ENCODE data around the gene PFDN5. TPM values are rescaled to one million over a fixed set of nuclear protein-coding genes. Genes with fewer than 3 reads are reported as not detected.

Gene PFDN5
- total and polyA plus RNA-seq, 9 of the 15 experiments (the other 6 are each of a cell fraction or from before 2014, with no cell fraction given) = 361 to 1,636 (median 742) TPM

DNA sequence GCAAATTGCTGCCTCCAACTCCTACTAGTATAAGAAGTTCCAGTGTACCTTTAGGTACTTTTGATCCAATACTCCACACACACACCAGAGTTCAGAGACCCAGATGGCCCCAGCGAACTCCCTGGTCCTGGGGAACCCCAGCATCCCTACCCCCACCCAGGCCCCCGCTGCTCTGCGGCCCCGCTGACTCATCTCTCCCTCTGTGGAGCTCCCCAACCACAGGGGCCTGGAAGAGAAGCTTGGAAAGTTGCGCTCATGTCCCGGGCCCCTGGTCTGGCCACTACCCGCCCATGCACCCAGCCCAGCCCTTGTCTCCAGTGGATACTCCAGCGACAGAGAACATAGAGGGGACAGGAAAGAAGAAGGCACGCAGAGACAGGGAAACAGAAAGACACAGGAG, 45.1 kb downstream of the PFDN5 start:
- Histone ChIP-seq H4K20me1 (replicated peaks; ENCODE audit: control insufficient read depth, insufficient read depth, low read length) (no peaks in the 10 kb centered on the region), H3K4me2 (ENCODE audit: insufficient read depth, low read length) (no peak overlapping the region), H3K9ac (ENCODE audit: insufficient read depth in 1 of 2, low read depth in 2 of 2, low read length in 2 of 2) (peak overlapping the region; percentile 25 to 72; a peak in 1 of 4 replicates), H2AFZ (ENCODE audit: low read depth, low read length) (peak overlapping the region; percentile 84), H3K36me3 (ENCODE audit: control insufficient read depth, insufficient read depth, low read length) (no peaks in the 10 kb centered on the region), H3K4me1 (replicated peaks in 1 of 2; ENCODE audit: control insufficient read depth in 2 of 2, insufficient read depth in 2 of 2, low read length in 2 of 2) (peaks cover 28 to 43% of the 10 kb centered on the region in 2 experiments), H3K9me3 (replicated peaks; ENCODE audit: control insufficient read depth, insufficient read depth, low read depth, low read length) (no peaks in the 10 kb centered on the region), H3K27ac (ENCODE audit: extremely low read depth, low read depth, low read length) (no peak overlapping the region), H3K4me3 (no peak overlapping the region), H3K9me1 (ENCODE audit: control insufficient read depth, insufficient read depth, low read length) (no peaks in the 10 kb centered on the region), H3K79me2 (ENCODE audit: control insufficient read depth, insufficient read depth, low read length) (no peaks in the 10 kb centered on the region), H3K27me3 (ENCODE audit: control insufficient read depth in 2 of 2, insufficient read depth in 2 of 2, low read length in 2 of 2) (no peaks in the 10 kb centered on the region)
- BruUV-seq (replicated peaks) = no TSS peak
- WGBS (ENCODE audit: insufficient coverage, low coverage, missing lambda C conversion rate) = 0% methylated on average over 4 of the region's 9 CpGs
- DNase-seq (ENCODE audit: extremely low read depth in 1 of 4, low spot score in 3 of 4) (peak; percentile 44 to 70 (median 56)), FAIRE-seq (no peak), ATAC-seq (peak; percentile 3; the same call in 2 of the 3 replicates)
- POLR2A ChIA-PET = interaction anchor here (0.7 to 1.0 kb wide), 6 partner anchors 14 to 124 kb away, joined by 3 to 4 read pairs (median 3); no protein-coding TSS in a partner anchor
- in situ Hi-C loops (cut with MboI) (no loop called here), intact Hi-C loops (cut with micrococcal nuclease) (no loop called here)
- CTCF ChIA-PET (ENCODE audit: low intra/inter-chr PET ratio) = no interaction called here
- TF ChIP-seq, protein P1, sequence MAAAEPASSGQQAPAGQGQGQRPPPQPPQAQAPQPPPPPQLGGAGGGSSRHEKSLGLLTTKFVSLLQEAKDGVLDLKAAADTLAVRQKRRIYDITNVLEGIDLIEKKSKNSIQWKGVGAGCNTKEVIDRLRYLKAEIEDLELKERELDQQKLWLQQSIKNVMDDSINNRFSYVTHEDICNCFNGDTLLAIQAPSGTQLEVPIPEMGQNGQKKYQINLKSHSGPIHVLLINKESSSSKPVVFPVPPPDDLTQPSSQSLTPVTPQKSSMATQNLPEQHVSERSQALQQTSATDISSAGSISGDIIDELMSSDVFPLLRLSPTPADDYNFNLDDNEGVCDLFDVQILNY (CRISPR knock-in tag; IDR thresholded peaks at IDR 0.05) = no peak
- TF ChIP-seq FOSL1 (tag; conservative IDR thresholded peaks at IDR 0.05) = peak; percentile 71
- no peak for TF ChIP-seq ZNF75A (CRISPR knock-in tag; IDR thresholded peaks at IDR 0.05)
- TF ChIP-seq LCOR (CRISPR knock-in tag; IDR thresholded peaks at IDR 0.05) = 0 out of 2 replicates have a peak, but pooled peaks have one; percentile 22
- no peak for TF ChIP-seq RFX7 (CRISPR knock-in tag; IDR thresholded peaks at IDR 0.05)
- TF ChIP-seq, protein P2, sequence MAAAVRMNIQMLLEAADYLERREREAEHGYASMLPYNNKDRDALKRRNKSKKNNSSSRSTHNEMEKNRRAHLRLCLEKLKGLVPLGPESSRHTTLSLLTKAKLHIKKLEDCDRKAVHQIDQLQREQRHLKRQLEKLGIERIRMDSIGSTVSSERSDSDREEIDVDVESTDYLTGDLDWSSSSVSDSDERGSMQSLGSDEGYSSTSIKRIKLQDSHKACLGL (CRISPR knock-in tag; IDR thresholded peaks at IDR 0.05; ENCODE audit: borderline replicate concordance, poor library complexity, severe bottlenecking) = no peak
- TF ChIP-seq, protein P3, sequence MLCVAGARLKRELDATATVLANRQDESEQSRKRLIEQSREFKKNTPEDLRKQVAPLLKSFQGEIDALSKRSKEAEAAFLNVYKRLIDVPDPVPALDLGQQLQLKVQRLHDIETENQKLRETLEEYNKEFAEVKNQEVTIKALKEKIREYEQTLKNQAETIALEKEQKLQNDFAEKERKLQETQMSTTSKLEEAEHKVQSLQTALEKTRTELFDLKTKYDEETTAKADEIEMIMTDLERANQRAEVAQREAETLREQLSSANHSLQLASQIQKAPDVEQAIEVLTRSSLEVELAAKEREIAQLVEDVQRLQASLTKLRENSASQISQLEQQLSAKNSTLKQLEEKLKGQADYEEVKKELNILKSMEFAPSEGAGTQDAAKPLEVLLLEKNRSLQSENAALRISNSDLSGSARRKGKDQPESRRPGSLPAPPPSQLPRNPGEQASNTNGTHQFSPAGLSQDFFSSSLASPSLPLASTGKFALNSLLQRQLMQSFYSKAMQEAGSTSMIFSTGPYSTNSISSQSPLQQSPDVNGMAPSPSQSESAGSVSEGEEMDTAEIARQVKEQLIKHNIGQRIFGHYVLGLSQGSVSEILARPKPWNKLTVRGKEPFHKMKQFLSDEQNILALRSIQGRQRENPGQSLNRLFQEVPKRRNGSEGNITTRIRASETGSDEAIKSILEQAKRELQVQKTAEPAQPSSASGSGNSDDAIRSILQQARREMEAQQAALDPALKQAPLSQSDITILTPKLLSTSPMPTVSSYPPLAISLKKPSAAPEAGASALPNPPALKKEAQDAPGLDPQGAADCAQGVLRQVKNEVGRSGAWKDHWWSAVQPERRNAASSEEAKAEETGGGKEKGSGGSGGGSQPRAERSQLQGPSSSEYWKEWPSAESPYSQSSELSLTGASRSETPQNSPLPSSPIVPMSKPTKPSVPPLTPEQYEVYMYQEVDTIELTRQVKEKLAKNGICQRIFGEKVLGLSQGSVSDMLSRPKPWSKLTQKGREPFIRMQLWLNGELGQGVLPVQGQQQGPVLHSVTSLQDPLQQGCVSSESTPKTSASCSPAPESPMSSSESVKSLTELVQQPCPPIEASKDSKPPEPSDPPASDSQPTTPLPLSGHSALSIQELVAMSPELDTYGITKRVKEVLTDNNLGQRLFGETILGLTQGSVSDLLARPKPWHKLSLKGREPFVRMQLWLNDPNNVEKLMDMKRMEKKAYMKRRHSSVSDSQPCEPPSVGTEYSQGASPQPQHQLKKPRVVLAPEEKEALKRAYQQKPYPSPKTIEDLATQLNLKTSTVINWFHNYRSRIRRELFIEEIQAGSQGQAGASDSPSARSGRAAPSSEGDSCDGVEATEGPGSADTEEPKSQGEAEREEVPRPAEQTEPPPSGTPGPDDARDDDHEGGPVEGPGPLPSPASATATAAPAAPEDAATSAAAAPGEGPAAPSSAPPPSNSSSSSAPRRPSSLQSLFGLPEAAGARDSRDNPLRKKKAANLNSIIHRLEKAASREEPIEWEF (CRISPR knock-in tag; IDR thresholded peaks at IDR 0.05) = no peak
- TF ChIP-seq SMARCB1 (IDR thresholded peaks at IDR 0.05; ENCODE audit: insufficient read length, low read depth) = no peak
- 0 out of 2 replicates have a peak, but pooled peaks have one; percentile 19 for TF ChIP-seq SMARCA4 (IDR thresholded peaks at IDR 0.05)
- TF ChIP-seq, protein P4, sequence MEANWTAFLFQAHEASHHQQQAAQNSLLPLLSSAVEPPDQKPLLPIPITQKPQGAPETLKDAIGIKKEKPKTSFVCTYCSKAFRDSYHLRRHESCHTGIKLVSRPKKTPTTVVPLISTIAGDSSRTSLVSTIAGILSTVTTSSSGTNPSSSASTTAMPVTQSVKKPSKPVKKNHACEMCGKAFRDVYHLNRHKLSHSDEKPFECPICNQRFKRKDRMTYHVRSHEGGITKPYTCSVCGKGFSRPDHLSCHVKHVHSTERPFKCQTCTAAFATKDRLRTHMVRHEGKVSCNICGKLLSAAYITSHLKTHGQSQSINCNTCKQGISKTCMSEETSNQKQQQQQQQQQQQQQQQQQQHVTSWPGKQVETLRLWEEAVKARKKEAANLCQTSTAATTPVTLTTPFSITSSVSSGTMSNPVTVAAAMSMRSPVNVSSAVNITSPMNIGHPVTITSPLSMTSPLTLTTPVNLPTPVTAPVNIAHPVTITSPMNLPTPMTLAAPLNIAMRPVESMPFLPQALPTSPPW (CRISPR knock-in tag; IDR thresholded peaks at IDR 0.05) = peak; percentile 21; the same call in 1 of the 2 replicates
- TF ChIP-seq, protein P5, sequence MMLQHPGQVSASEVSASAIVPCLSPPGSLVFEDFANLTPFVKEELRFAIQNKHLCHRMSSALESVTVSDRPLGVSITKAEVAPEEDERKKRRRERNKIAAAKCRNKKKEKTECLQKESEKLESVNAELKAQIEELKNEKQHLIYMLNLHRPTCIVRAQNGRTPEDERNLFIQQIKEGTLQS (IDR thresholded peaks at IDR 0.05) = peak; percentile 40; the same call in 1 of the 2 replicates
- TF ChIP-seq, protein P5 (CRISPR knock-in tag; conservative IDR thresholded peaks at IDR 0.05) = no peak
- TF ChIP-seq SMARCE1 (IDR thresholded peaks at IDR 0.05) = 0 out of 2 replicates have a peak, but pooled peaks have one; percentile 36
- peak; percentile 26; the same call in 1 of the 2 replicates for TF ChIP-seq DPF2 (IDR thresholded peaks at IDR 0.05)

Data from K562 (cell line).